ENCODE data around the gene PIK3C2G. TPM values are rescaled to one million over a fixed set of nuclear protein-coding genes. Genes with fewer than 3 reads are reported as not detected.

The PIK3C2G gene
- total and polyA plus RNA-seq, 2 of the 13 experiments (the other 11 are each of a cell fraction or from before 2014, with no cell fraction given) = not detected

DNA sequence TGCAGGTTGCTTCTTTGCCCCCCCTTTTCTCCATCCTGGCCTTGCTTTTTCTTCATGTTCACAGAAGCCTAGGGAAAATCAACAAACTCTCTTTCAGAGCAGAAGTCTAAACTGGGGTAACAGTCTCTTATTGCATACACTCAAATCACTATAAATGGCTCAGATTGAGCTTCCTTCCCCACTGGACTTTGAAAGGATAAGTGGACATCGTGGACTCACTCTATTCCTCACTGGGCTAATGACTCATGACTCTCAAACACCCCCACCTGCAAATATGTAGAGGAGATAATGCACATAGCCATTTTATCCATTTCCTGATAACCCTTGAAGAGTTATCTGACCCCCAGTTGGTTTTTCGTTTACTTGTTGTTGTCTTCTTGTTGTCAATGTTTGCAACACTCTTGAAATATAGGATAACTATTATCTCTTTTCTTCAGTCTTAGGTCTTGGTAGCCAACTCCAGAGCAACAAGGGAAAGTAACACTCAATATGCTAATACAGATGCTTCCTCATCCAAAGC is 221.3 kb downstream of the PIK3C2G start (continued):
- TF ChIP-seq ARHGAP35 (CRISPR knock-in tag; IDR thresholded peaks at IDR 0.05; ENCODE audit: borderline replicate concordance) (no peak), ZNF841 (CRISPR knock-in tag; IDR thresholded peaks at IDR 0.05; ENCODE audit: borderline replicate concordance) (no peak), JDP2 (CRISPR knock-in tag; IDR thresholded peaks at IDR 0.05; ENCODE audit: borderline replicate concordance) (no peak), TP53 (CRISPR knock-in tag; conservative IDR thresholded peaks at IDR 0.05) (no peak)

DNA sequence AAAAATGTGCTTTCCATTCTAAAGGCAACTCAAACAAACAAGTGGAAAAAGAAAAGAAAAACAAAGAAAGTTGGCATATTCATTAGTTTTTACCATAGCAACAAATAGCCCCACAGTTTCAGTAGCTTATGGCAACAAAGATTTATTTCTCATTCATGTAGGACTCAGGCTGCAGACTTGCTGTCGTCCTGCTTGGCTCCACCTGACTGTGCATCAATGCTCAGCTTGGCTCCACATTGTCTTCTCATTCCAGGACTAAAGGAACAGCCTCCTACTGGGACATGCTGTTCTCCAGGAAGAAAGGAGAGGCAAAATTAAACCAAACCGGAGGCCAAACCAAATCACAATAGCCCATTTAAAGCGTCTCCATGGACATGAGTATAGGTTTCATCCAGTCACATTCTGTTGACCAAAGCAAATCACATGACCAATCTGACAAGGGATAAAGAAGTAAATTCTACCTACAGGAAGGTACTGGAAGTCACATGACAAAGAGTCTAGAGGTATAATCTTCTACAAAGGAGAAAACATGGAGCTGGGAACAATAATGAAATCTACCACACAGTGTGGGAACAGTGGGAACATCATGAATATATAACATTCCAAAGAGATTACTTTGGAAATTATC is 222.5 kb downstream of the PIK3C2G start:
- Histone ChIP-seq H3K36me3 (replicated peaks in 1 of 2; ENCODE audit: control insufficient read depth in 1 of 2, insufficient read depth in 2 of 2, low read length in 2 of 2) (no peaks in the 10 kb centered on the region), H3K9ac (ENCODE audit: insufficient read depth, low read depth, low read length) (no peak overlapping the region), H3K27me3 (ENCODE audit: control insufficient read depth in 1 of 2, insufficient read depth in 2 of 2, low read length in 2 of 2) (no peaks in the 10 kb centered on the region), H3K27ac (ENCODE audit: extremely low read length, insufficient read depth, low read length) (no peak overlapping the region), H3K79me2 (ENCODE audit: insufficient read depth, low read length) (no peaks in the 10 kb centered on the region), H4K20me1 (ENCODE audit: insufficient read depth, low read length) (no peaks in the 10 kb centered on the region), H3K4me3 (replicated peaks in 1 of 3; ENCODE audit: insufficient read depth in 1 of 3, low read depth in 2 of 3, low read length in 3 of 3) (no peak overlapping the region), H2AFZ (ENCODE audit: low read length) (no peak overlapping the region), H3K4me2 (ENCODE audit: low read depth, low read length) (no peak overlapping the region), H3K9me3 (ENCODE audit: low read length) (no peaks in the 10 kb centered on the region), H3K4me1 (ENCODE audit: insufficient read depth, low read length) (no peaks in the 10 kb centered on the region)
- in situ Hi-C loops (cut with HindIII; ENCODE audit: extremely low pct_ligation_motif_present, low pct_unique_long_range_greater_than_20kb) = no loop called here
- 18% methylated on average over 3 of the region's 3 CpGs for WGBS (ENCODE audit: low lambda C conversion rate)
- FAIRE-seq = no peak
- DNase-seq (ENCODE audit: low spot score) = no peak
- no TSS peak for BruUV-seq (replicated peaks)
- CTCF ChIA-PET (ENCODE audit: low intra/inter-chr PET ratio, low total read pairs) = no interaction called here
- intact Hi-C loops (cut with micrococcal nuclease; ENCODE audit: unreplicated experiment) = no loop called here
- POLR2A ChIA-PET = no interaction called here
- no peak for ATAC-seq
- TF ChIP-seq ZMYM4 (CRISPR knock-in tag; IDR thresholded peaks at IDR 0.05) = no peak
- TF ChIP-seq TARDBP (CRISPR knock-in tag; IDR thresholded peaks at IDR 0.05) = no peak
- TF ChIP-seq, protein P1, sequence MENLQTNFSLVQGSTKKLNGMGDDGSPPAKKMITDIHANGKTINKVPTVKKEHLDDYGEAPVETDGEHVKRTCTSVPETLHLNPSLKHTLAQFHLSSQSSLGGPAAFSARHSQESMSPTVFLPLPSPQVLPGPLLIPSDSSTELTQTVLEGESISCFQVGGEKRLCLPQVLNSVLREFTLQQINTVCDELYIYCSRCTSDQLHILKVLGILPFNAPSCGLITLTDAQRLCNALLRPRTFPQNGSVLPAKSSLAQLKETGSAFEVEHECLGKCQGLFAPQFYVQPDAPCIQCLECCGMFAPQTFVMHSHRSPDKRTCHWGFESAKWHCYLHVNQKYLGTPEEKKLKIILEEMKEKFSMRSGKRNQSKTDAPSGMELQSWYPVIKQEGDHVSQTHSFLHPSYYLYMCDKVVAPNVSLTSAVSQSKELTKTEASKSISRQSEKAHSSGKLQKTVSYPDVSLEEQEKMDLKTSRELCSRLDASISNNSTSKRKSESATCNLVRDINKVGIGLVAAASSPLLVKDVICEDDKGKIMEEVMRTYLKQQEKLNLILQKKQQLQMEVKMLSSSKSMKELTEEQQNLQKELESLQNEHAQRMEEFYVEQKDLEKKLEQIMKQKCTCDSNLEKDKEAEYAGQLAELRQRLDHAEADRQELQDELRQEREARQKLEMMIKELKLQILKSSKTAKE (CRISPR knock-in tag; IDR thresholded peaks at IDR 0.05; ENCODE audit: borderline replicate concordance) = no peak
- TF ChIP-seq ZNF34 (CRISPR knock-in tag; IDR thresholded peaks at IDR 0.05; ENCODE audit: borderline replicate concordance) = no peak
- TF ChIP-seq, protein P2, sequence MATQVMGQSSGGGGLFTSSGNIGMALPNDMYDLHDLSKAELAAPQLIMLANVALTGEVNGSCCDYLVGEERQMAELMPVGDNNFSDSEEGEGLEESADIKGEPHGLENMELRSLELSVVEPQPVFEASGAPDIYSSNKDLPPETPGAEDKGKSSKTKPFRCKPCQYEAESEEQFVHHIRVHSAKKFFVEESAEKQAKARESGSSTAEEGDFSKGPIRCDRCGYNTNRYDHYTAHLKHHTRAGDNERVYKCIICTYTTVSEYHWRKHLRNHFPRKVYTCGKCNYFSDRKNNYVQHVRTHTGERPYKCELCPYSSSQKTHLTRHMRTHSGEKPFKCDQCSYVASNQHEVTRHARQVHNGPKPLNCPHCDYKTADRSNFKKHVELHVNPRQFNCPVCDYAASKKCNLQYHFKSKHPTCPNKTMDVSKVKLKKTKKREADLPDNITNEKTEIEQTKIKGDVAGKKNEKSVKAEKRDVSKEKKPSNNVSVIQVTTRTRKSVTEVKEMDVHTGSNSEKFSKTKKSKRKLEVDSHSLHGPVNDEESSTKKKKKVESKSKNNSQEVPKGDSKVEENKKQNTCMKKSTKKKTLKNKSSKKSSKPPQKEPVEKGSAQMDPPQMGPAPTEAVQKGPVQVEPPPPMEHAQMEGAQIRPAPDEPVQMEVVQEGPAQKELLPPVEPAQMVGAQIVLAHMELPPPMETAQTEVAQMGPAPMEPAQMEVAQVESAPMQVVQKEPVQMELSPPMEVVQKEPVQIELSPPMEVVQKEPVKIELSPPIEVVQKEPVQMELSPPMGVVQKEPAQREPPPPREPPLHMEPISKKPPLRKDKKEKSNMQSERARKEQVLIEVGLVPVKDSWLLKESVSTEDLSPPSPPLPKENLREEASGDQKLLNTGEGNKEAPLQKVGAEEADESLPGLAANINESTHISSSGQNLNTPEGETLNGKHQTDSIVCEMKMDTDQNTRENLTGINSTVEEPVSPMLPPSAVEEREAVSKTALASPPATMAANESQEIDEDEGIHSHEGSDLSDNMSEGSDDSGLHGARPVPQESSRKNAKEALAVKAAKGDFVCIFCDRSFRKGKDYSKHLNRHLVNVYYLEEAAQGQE (IDR thresholded peaks at IDR 0.05; ENCODE audit: borderline replicate concordance in 1 of 2, low read depth in 1 of 2, low read length in 2 of 2) = no peak
- no peak for TF ChIP-seq REXO4 (CRISPR knock-in tag; IDR thresholded peaks at IDR 0.05; ENCODE audit: borderline replicate concordance)
- TF ChIP-seq, protein P3, sequence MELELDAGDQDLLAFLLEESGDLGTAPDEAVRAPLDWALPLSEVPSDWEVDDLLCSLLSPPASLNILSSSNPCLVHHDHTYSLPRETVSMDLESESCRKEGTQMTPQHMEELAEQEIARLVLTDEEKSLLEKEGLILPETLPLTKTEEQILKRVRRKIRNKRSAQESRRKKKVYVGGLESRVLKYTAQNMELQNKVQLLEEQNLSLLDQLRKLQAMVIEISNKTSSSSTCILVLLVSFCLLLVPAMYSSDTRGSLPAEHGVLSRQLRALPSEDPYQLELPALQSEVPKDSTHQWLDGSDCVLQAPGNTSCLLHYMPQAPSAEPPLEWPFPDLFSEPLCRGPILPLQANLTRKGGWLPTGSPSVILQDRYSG (CRISPR knock-in tag; IDR thresholded peaks at IDR 0.05) = no peak
- TF ChIP-seq, protein P4, sequence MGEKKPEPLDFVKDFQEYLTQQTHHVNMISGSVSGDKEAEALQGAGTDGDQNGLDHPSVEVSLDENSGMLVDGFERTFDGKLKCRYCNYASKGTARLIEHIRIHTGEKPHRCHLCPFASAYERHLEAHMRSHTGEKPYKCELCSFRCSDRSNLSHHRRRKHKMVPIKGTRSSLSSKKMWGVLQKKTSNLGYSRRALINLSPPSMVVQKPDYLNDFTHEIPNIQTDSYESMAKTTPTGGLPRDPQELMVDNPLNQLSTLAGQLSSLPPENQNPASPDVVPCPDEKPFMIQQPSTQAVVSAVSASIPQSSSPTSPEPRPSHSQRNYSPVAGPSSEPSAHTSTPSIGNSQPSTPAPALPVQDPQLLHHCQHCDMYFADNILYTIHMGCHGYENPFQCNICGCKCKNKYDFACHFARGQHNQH (CRISPR knock-in tag; IDR thresholded peaks at IDR 0.05) = no peak
- TF ChIP-seq SIX1 (CRISPR knock-in tag; IDR thresholded peaks at IDR 0.05; ENCODE audit: borderline replicate concordance) = no peak
